Neural cell (in vitro differentiated cells): ENCODE measurements around the gene FAM118B. TPM values are rescaled to one million over a fixed set of nuclear protein-coding genes. Genes with fewer than 3 reads are reported as not detected.

Source experiments
- H2AFZ ChIP-seq: fragments of 200-600, 300-800 bp; sonication (generic), shearing (Covaris generic); 2 replicates; pipeline ENCODE4 v1.6.0; 2014; ENCODE audit warnings: low read depth, mild to moderate bottlenecking, antibody characterized with exemption, low read length, moderate library complexity
- H3F3A ChIP-seq: fragments of 200-600 bp; shearing (Covaris generic); 2 replicates; pipeline ENCODE4 v1.6.1; 2016; ENCODE audit warnings: mild to moderate bottlenecking, moderate library complexity, mixed read lengths, antibody characterized with exemption, low read length; ENCODE audit not compliant: insufficient read depth, poor library complexity, severe bottlenecking
- H3K27ac ChIP-seq: fragments of 200-600, 300-800 bp; sonication (generic), shearing (Covaris generic); 2 replicates; pipeline ENCODE4 v1.5.1; 2014; ENCODE audit warnings: mild to moderate bottlenecking, low read length, moderate library complexity
- H3K27me3 ChIP-seq: fragments of 300-800, 200-600 bp; sonication (generic), shearing (Covaris generic); 2 replicates; pipeline ENCODE4 v1.6.0; 2014; ENCODE audit warnings: mild to moderate bottlenecking, low read depth, low read length, moderate library complexity; ENCODE audit not compliant: insufficient read depth
- H3K36me3 ChIP-seq: fragments of 300-800, 200-600 bp; sonication (generic), shearing (Covaris generic); 2 replicates; pipeline ENCODE4 v1.5.1; 2014; ENCODE audit warnings: mild to moderate bottlenecking, antibody characterized with exemption, low read length, moderate library complexity; ENCODE audit not compliant: insufficient read depth
- H3K4me2 ChIP-seq: fragments of 300-800, 200-600 bp; sonication (generic), shearing (Covaris generic); 2 replicates; pipeline ENCODE4 v1.6.0; 2014; ENCODE audit warnings: mild to moderate bottlenecking, low read length
- H3K4me3 ChIP-seq: fragments of 300-800, 200-600 bp; sonication (generic), shearing (Covaris generic); 2 replicates; pipeline ENCODE4 v1.5.1; 2014; ENCODE audit warnings: mild to moderate bottlenecking, low read length, moderate library complexity
- H3K79me2 ChIP-seq: fragments of 200-600 bp; shearing (Covaris generic); replicated peaks from 2 replicates; pipeline ENCODE4 v1.6.0; 2014; ENCODE audit warnings: mild to moderate bottlenecking, low read length, moderate library complexity; ENCODE audit not compliant: insufficient read depth
- H3K9ac ChIP-seq: fragments of 300-800, 200-600 bp; sonication (generic), shearing (Covaris generic); 2 replicates; pipeline ENCODE4 v1.6.1; 2016; ENCODE audit warnings: mild to moderate bottlenecking, low read length, mixed read lengths
- H3K9me2 ChIP-seq: fragments of 200-600 bp; shearing (Covaris generic); 2 replicates; pipeline ENCODE4 v1.6.1; 2016; ENCODE audit warnings: mild to moderate bottlenecking, low read length, mixed read lengths; ENCODE audit not compliant: insufficient read depth
- H3K9me3 ChIP-seq: fragments of 200-600, 300-800 bp; sonication (generic), shearing (Covaris generic); 2 replicates; pipeline ENCODE4 v1.6.1; 2016; ENCODE audit warnings: mild to moderate bottlenecking, mixed run types, low read length, moderate library complexity, mixed read lengths
- H4K20me1 ChIP-seq: fragments of 200-600 bp; shearing (Covaris generic); 2 replicates; pipeline ENCODE4 v1.6.1; 2016; ENCODE audit warnings: mild to moderate bottlenecking, mixed run types; ENCODE audit not compliant: insufficient read depth
- EP300 ChIP-seq: fragments of 450-650 bp; conservative IDR thresholded peaks from 2 replicates; pipeline ENCODE4 v1.6.1; 2014; ENCODE audit warnings: antibody characterized with exemption, mild to moderate bottlenecking, moderate library complexity; ENCODE audit not compliant: poor library complexity, severe bottlenecking
- EZH2 ChIP-seq: fragments of 200-600, 300-800 bp; shearing (Covaris generic), sonication (generic); IDR thresholded peaks from 2 replicates; pipeline ENCODE4 v1.6.1; 2014; ENCODE audit warnings: antibody characterized with exemption, low read length, borderline replicate concordance, mild to moderate bottlenecking; ENCODE audit not compliant: insufficient read depth, poor library complexity, severe bottlenecking
- MXI1 ChIP-seq: fragments of 450-650 bp; conservative IDR thresholded peaks from 2 replicates; pipeline ENCODE4 v1.6.1; 2014; ENCODE audit warnings: antibody characterized with exemption, mild to moderate bottlenecking; ENCODE audit not compliant: poor library complexity, severe bottlenecking
- POLR2AphosphoS5 ChIP-seq: IDR thresholded peaks from 2 replicates; pipeline ENCODE4 v1.6.1; 2012
- RAD21 ChIP-seq: fragments of 450-650 bp; conservative IDR thresholded peaks from 2 replicates; pipeline ENCODE4 v1.6.1; 2014; ENCODE audit warnings: antibody characterized with exemption, mild to moderate bottlenecking, moderate library complexity
- SMC3 ChIP-seq: fragments of 450-650 bp; conservative IDR thresholded peaks from 2 replicates; pipeline ENCODE4 v1.6.1; 2014; ENCODE audit warnings: antibody characterized with exemption, mild to moderate bottlenecking, moderate library complexity; ENCODE audit not compliant: poor library complexity
- TAF1 ChIP-seq: IDR thresholded peaks from 2 replicates; pipeline ENCODE4 v1.6.1; 2012; ENCODE audit warnings: low read depth
- polyA plus RNA-seq: library from polyadenylated mRNA; depleted of rRNA; stranded (reverse); fragments of >200 nt; gene quantifications from 2 replicates; pipeline ENCODE4 v1.2.3, GENCODE V29; 2014
- small RNA-seq, 3 experiments: library from RNA; depleted of rRNA; stranded (forward); fragments of <200 nt; gene quantifications; one replicate each; pipeline ENCODE3, GENCODE V24; 2012
- TF ChIP-seq, protein P1 (sequence below): fragments of 450-650 bp; IDR thresholded peaks from 2 replicates; pipeline ENCODE4 v1.5.1; 2014; ENCODE audit warnings: antibody characterized with exemption, mild to moderate bottlenecking, moderate library complexity; ENCODE audit not compliant: poor library complexity, severe bottlenecking
- TF ChIP-seq, protein P2 (sequence below): IDR thresholded peaks from 2 replicates; pipeline ENCODE4 v1.6.1; 2012; ENCODE audit warnings: borderline replicate concordance

Gene FAM118B
- polyA plus RNA-seq, 1 donor from 2014 or later, result 54.1 TPM

- Histone ChIP-seq H3K9ac (no peak overlapping the region), H3F3A (no peaks in the 10 kb centered on the region), H3K27ac (no peak overlapping the region), H3K9me2 (no peaks in the 10 kb centered on the region), H3K79me2 (no peaks in the 10 kb centered on the region), H3K4me3 (no peak overlapping the region), H3K4me2 (no peak overlapping the region), H2AFZ (no peak overlapping the region), H3K9me3 (no peaks in the 10 kb centered on the region), H4K20me1 (no peaks in the 10 kb centered on the region), H3K36me3 (no peaks in the 10 kb centered on the region), H3K27me3 (no peaks in the 10 kb centered on the region)
- TF ChIP-seq RAD21 (no peak), POLR2AphosphoS5 (no peak), EP300 (no peak), TAF1 (no peak), MXI1 (no peak), EZH2 (no peak), SMC3 (no peak)
- TF ChIP-seq, protein P1, sequence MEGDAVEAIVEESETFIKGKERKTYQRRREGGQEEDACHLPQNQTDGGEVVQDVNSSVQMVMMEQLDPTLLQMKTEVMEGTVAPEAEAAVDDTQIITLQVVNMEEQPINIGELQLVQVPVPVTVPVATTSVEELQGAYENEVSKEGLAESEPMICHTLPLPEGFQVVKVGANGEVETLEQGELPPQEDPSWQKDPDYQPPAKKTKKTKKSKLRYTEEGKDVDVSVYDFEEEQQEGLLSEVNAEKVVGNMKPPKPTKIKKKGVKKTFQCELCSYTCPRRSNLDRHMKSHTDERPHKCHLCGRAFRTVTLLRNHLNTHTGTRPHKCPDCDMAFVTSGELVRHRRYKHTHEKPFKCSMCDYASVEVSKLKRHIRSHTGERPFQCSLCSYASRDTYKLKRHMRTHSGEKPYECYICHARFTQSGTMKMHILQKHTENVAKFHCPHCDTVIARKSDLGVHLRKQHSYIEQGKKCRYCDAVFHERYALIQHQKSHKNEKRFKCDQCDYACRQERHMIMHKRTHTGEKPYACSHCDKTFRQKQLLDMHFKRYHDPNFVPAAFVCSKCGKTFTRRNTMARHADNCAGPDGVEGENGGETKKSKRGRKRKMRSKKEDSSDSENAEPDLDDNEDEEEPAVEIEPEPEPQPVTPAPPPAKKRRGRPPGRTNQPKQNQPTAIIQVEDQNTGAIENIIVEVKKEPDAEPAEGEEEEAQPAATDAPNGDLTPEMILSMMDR, result no peak
- TF ChIP-seq, protein P2, sequence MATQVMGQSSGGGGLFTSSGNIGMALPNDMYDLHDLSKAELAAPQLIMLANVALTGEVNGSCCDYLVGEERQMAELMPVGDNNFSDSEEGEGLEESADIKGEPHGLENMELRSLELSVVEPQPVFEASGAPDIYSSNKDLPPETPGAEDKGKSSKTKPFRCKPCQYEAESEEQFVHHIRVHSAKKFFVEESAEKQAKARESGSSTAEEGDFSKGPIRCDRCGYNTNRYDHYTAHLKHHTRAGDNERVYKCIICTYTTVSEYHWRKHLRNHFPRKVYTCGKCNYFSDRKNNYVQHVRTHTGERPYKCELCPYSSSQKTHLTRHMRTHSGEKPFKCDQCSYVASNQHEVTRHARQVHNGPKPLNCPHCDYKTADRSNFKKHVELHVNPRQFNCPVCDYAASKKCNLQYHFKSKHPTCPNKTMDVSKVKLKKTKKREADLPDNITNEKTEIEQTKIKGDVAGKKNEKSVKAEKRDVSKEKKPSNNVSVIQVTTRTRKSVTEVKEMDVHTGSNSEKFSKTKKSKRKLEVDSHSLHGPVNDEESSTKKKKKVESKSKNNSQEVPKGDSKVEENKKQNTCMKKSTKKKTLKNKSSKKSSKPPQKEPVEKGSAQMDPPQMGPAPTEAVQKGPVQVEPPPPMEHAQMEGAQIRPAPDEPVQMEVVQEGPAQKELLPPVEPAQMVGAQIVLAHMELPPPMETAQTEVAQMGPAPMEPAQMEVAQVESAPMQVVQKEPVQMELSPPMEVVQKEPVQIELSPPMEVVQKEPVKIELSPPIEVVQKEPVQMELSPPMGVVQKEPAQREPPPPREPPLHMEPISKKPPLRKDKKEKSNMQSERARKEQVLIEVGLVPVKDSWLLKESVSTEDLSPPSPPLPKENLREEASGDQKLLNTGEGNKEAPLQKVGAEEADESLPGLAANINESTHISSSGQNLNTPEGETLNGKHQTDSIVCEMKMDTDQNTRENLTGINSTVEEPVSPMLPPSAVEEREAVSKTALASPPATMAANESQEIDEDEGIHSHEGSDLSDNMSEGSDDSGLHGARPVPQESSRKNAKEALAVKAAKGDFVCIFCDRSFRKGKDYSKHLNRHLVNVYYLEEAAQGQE, result no peak
Measured at GRCh38 chr11:126311401-126312291, 100.1 kb downstream of the FAM118B start.

Small RNA genes within 50 kb of the gene (small RNA-seq; reads per million reads assigned to genes)
- gene AP001893.2 (0 reads per million in 3 experiments), gene RN7SL351P (0 reads per million in 3 experiments), gene RNU4-86P (0 reads per million in 3 experiments)

Other genes starting within 250 kb of the FAM118B start
- 44.1 and 45.7 TPM in 2 replicates for gene CDON, start 148.9 kb upstream of the FAM118B start, polyA plus RNA-seq
- 43.4 and 50.0 TPM in 2 replicates for gene RPUSD4, start 132 bp upstream of the FAM118B start, polyA plus RNA-seq
- gene SRPRA, start 57.1 kb downstream of the FAM118B start, polyA plus RNA-seq, result 24.9 TPM in 2 replicates
- gene FOXRED1, start 57.4 kb downstream of the FAM118B start, polyA plus RNA-seq, result 68.3 and 77.3 TPM in 2 replicates
- 2.0 and 3.6 TPM in 2 replicates for gene TIRAP, start 71.3 kb downstream of the FAM118B start, polyA plus RNA-seq
- gene DCPS, start 92.3 kb downstream of the FAM118B start, polyA plus RNA-seq, result 3.7 and 6.4 TPM in 2 replicates
- 46.1 TPM in 2 replicates for gene ST3GAL4, start 143.9 kb downstream of the FAM118B start, polyA plus RNA-seq